ENCODE measurements around the gene OSBPL10.

DNA sequence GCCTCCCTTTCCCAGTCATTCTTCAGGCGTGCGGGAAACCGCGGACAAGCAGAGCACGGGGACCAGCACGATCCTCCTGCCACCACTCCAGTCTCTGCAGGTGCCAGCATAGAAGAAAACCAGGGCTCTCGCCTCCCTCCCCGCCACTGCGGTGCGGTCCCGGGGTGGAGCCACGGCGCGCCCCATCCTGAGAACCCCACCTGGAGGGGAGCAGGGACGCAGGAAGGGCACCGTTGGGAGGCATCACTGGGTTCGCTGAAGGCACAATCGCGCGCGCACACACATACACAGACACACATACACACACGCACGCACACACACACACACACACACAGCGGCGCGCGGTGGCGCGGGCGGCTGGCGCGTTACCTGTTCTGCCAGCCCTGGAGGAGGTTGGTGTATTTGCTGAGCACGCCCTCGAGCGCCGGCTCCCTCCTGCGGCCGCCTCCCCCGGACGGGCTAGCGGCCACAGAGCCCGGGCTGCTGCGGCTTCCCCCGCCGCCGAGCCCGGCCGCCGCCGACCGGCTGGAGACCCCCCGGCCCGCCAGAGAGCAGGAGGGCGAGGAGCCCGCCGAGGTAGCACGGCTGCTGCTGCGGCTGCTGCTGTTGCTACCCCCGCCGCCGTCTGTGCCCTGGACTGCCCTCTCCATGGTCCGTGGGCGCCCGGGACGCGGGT lies 394 bp downstream of the OSBPL10 start:
- TF ChIP-seq, protein P1, sequence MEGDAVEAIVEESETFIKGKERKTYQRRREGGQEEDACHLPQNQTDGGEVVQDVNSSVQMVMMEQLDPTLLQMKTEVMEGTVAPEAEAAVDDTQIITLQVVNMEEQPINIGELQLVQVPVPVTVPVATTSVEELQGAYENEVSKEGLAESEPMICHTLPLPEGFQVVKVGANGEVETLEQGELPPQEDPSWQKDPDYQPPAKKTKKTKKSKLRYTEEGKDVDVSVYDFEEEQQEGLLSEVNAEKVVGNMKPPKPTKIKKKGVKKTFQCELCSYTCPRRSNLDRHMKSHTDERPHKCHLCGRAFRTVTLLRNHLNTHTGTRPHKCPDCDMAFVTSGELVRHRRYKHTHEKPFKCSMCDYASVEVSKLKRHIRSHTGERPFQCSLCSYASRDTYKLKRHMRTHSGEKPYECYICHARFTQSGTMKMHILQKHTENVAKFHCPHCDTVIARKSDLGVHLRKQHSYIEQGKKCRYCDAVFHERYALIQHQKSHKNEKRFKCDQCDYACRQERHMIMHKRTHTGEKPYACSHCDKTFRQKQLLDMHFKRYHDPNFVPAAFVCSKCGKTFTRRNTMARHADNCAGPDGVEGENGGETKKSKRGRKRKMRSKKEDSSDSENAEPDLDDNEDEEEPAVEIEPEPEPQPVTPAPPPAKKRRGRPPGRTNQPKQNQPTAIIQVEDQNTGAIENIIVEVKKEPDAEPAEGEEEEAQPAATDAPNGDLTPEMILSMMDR (IDR thresholded peaks at IDR 0.05) = peak in 1 of 7 experiments; percentile 22
- no peak for TF ChIP-seq EP300 (IDR thresholded peaks at IDR 0.05)

All from stomach (tissue), 4 donors.